Naive thymus-derived CD4-positive, alpha-beta T cell (primary cell): ENCODE data around the gene C1orf159. TPM values are rescaled to one million over a fixed set of nuclear protein-coding genes. Genes with fewer than 3 reads are reported as not detected.

Source experiments
- ATAC-seq: fragments of 150-1000 bp; cut with Tn5 transposase; 2 replicates; pipeline ENCODE4 v1.10.0; 2021; ENCODE audit warnings: mild to moderate bottlenecking, moderate library complexity
- CTCF ChIA-PET: fragments of 350-600 bp; sonication (Branson Sonifier 250); formaldehyde crosslinking; loops from one replicate; lab custom pipeline; 2021; ENCODE audit warnings: antibody characterized with exemption; lab: Charles Lee
- POLR2A ChIA-PET: fragments of 350-600 bp; sonication (Branson Sonifier 250); formaldehyde crosslinking; loops from one replicate; lab custom pipeline; 2021; ENCODE audit warnings: antibody characterized with exemption, inconsistent platforms; lab: Charles Lee
- DNase-seq, 9 donors: peaks; one replicate each; pipeline versions ENCODE4 v3.0.0 to v3.0.0-alpha.2; 2020 to 2022; ENCODE audit warnings: mixed read lengths in 1 of 9
- H3K27ac ChIP-seq: one replicate; pipeline ENCODE4 v1.7.0; 2013; ENCODE audit warnings: mild to moderate bottlenecking, low read depth, low read length, moderate library complexity
- H3K27me3 ChIP-seq, 2 donors: one replicate each; pipeline ENCODE4 v1.7.0; 2013; ENCODE audit warnings: low read length in 2 of 2, mild to moderate bottlenecking in 2 of 2, moderate library complexity in 2 of 2; ENCODE audit not compliant: control insufficient read depth in 2 of 2, insufficient read depth in 2 of 2
- H3K36me3 ChIP-seq, 3 experiments: 1 replicate in 2 of 3; 2 replicates in 1 of 3; pipeline ENCODE4 v1.7.0; 2013; ENCODE audit warnings: low read length in 3 of 3, mild to moderate bottlenecking in 3 of 3, moderate library complexity in 1 of 3; ENCODE audit not compliant: insufficient read depth in 3 of 3, control insufficient read depth in 2 of 3
- H3K4me1 ChIP-seq, 2 donors: one replicate each; pipeline ENCODE4 v1.7.0; 2013; ENCODE audit warnings: low read length in 2 of 2, mild to moderate bottlenecking in 2 of 2, moderate library complexity in 1 of 2; ENCODE audit not compliant: control insufficient read depth in 2 of 2, insufficient read depth in 2 of 2
- H3K4me3 ChIP-seq: 2 replicates; pipeline ENCODE4 v1.7.0; 2013; ENCODE audit warnings: mild to moderate bottlenecking, low read length
- H3K9me3 ChIP-seq, 3 experiments: 1 replicate in 2 of 3; 2 replicates in 1 of 3; pipeline ENCODE4 v1.7.0; 2013; ENCODE audit warnings: low read length in 3 of 3; ENCODE audit not compliant: control insufficient read depth in 2 of 3
- H3K27ac Mint-ChIP-seq, 9 donors: one replicate each; pipeline ENCODE4 v1.8.0; 2020 to 2022; ENCODE audit warnings: mixed read lengths in 9 of 9, mild to moderate bottlenecking in 8 of 9, moderate library complexity in 5 of 9, inconsistent platforms in 2 of 9
- H3K27me3 Mint-ChIP-seq, 5 donors: one replicate each; pipeline ENCODE4 v1.8.0; 2021 to 2022; ENCODE audit warnings: mixed read lengths in 5 of 5, mild to moderate bottlenecking in 1 of 5
- H3K36me3 Mint-ChIP-seq, 5 donors: one replicate each; pipeline ENCODE4 v1.8.0; 2020 to 2022; ENCODE audit warnings: mixed read lengths in 5 of 5, mild to moderate bottlenecking in 3 of 5, inconsistent platforms in 1 of 5
- H3K4me1 Mint-ChIP-seq, 7 donors: one replicate each; pipeline ENCODE4 v1.8.0; 2020 to 2022; ENCODE audit warnings: mixed read lengths in 7 of 7, mild to moderate bottlenecking in 3 of 7, inconsistent platforms in 1 of 7
- H3K4me3 Mint-ChIP-seq, 10 donors: one replicate each; pipeline ENCODE4 v1.8.0; 2020 to 2022; ENCODE audit warnings: mild to moderate bottlenecking in 10 of 10, mixed read lengths in 10 of 10, moderate library complexity in 6 of 10, inconsistent platforms in 2 of 10
- H3K9me3 Mint-ChIP-seq, 11 donors: one replicate each; pipeline ENCODE4 v1.8.0; 2020 to 2022; ENCODE audit warnings: mixed read lengths in 11 of 11, mild to moderate bottlenecking in 4 of 11, inconsistent platforms in 1 of 11, moderate library complexity in 1 of 11
- intact Hi-C, 2 donors: fragments of 100-400 bp; cut with micrococcal nuclease; formaldehyde crosslinking; loops; one replicate each; pipeline ENCODE4 v1.15.1; 2023
- polyA plus RNA-seq, 2 donors: library from polyadenylated mRNA; unstranded; fragments of 300-500 nt; fragmentation: Illumina TruSeq; gene quantifications; one replicate each; pipeline ENCODE4 v1.2.3, GENCODE V29; 2021
- total RNA-seq, 6 experiments: library from RNA in 5 of 6; stranded (reverse) in 5 of 6; gene quantifications; 1 replicate in 5 of 6; 2 replicates in 1 of 6; pipeline ENCODE4 v1.2.3 and lab custom pipeline; 2021 to 2026

The C1orf159 gene
- total and polyA plus RNA-seq, 7 experiments from 2014 or later, result 6.4 to 21.9 (median 19.2) TPM

- Mint-ChIP-seq H3K27me3 (no peaks in the 10 kb centered on the region), H3K36me3 (peaks cover 0 to 5% (median 0%) of the 10 kb centered on the region in 5 donors), H3K4me1 (no peaks in the 10 kb centered on the region), H3K27ac (no peak overlapping the region), H3K4me3 (no peak overlapping the region), H3K9me3 (peaks cover 0 to 5% (median 0%) of the 10 kb centered on the region in 11 donors)
- ATAC-seq (no peak), DNase-seq (no peak)
- no peaks in the 10 kb centered on the region for H3K4me1 ChIP-seq
- no peak overlapping the region for H3K27ac ChIP-seq
- no peaks in the 10 kb centered on the region for H3K36me3 ChIP-seq
- H3K9me3 ChIP-seq, result no peaks in the 10 kb centered on the region
- ChIA-PET CTCF (no interaction called here), POLR2A (no interaction called here)
- no peaks in the 10 kb centered on the region for H3K27me3 ChIP-seq
- intact Hi-C loops, result no loop called here
- H3K4me3 ChIP-seq, result no peak overlapping the region
These were observed 65.3 kb downstream of the C1orf159 start for GRCh38 chr1:1050577-1051052.

DNA sequence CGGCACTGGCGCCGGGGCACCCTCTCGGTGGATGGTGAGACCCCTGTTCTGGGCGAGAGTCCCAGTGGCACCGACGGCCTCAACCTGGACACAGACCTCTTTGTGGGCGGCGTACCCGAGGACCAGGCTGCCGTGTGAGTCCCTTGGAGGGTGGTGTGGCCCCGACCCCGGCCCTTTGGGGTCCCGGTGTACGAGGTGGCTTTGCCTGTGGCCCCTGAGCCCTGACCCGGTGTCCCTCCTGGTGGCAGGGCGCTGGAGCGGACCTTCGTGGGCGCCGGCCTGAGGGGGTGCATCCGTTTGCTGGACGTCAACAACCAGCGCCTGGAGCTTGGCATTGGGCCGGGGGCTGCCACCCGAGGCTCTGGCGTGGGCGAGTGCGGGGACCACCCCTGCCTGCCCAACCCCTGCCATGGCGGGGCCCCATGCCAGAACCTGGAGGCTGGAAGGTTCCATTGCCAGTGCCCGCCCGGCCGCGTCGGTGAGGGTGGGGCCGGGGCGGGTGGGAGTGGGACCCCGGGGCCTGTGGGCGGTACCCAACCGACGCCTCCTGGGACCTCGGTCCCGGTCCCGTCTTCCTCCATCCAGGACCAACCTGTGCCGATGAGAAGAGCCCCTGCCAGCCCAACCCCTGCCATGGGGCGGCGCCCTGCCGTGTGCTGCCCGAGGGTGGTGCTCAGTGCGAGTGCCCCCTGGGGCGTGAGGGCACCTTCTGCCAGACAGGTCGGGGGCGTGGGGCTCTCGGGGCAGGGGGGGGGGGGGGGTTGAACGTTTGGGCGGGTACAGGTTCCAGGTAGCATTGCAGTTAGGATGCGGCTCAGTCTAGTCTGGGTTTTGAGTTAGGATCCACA lies 66.3 kb downstream of the C1orf159 start:
- ChIA-PET CTCF (no interaction called here), POLR2A (no interaction called here)
- no peaks in the 10 kb centered on the region for H3K9me3 ChIP-seq
- no peaks in the 10 kb centered on the region for H3K4me1 Mint-ChIP-seq
- H3K27ac Mint-ChIP-seq, result no peak overlapping the region
- H3K4me3 Mint-ChIP-seq, result no peak overlapping the region
- H3K27me3 Mint-ChIP-seq, result no peaks in the 10 kb centered on the region
- no peaks in the 10 kb centered on the region for H3K36me3 ChIP-seq
- no peak overlapping the region for H3K4me3 ChIP-seq
- ATAC-seq (no peak), DNase-seq (no peak)
- peaks cover 0 to 5% (median 0%) of the 10 kb centered on the region in 11 donors for H3K9me3 Mint-ChIP-seq
- peaks cover 0 to 5% (median 0%) of the 10 kb centered on the region in 5 donors for H3K36me3 Mint-ChIP-seq
- H3K4me1 ChIP-seq, result no peaks in the 10 kb centered on the region
- no peak overlapping the region for H3K27ac ChIP-seq
- no peaks in the 10 kb centered on the region for H3K27me3 ChIP-seq
- intact Hi-C loops, result no loop called here

DNA sequence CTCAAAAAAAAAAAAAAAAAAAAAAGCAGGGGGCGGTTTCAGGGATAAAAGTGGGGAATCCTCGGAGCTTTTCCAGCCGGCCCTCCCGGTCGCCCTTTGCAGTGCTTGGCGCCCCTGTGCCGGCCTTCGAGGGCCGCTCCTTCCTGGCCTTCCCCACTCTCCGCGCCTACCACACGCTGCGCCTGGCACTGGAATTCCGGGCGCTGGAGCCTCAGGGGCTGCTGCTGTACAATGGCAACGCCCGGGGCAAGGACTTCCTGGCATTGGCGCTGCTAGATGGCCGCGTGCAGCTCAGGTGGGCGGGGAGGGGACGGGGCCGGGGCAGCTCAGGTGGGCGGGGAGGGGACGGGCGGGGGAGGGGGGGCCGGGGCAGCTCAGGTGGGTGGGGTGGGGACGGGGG lies 67.1 kb downstream of the C1orf159 start:
- intact Hi-C loops, result no loop called here
- H3K36me3 Mint-ChIP-seq, result peaks cover 0 to 5% (median 0%) of the 10 kb centered on the region in 5 donors
- ChIA-PET POLR2A (interaction anchor here (0.6 to 1.1 kb wide), 2 partner anchors 56 to 152 kb away, joined by 3 to 4 read pairs; no protein-coding TSS in a partner anchor), CTCF (no interaction called here)
- H3K27me3 Mint-ChIP-seq, result no peaks in the 10 kb centered on the region
- H3K27ac Mint-ChIP-seq, result no peak overlapping the region
- no peaks in the 10 kb centered on the region for H3K4me1 Mint-ChIP-seq
- no peaks in the 10 kb centered on the region for H3K4me1 ChIP-seq
- no peaks in the 10 kb centered on the region for H3K36me3 ChIP-seq
- no peak for DNase-seq
- H3K9me3 Mint-ChIP-seq, result peaks cover 0 to 5% (median 0%) of the 10 kb centered on the region in 11 donors
- no peak for ATAC-seq
- H3K27ac ChIP-seq, result no peak overlapping the region
- no peak overlapping the region for H3K4me3 Mint-ChIP-seq
- no peak overlapping the region for H3K4me3 ChIP-seq
- H3K27me3 ChIP-seq, result no peaks in the 10 kb centered on the region
- H3K9me3 ChIP-seq, result no peaks in the 10 kb centered on the region

GRCh38 chr1:1047963-1048362 lies 67.9 kb downstream of the C1orf159 start:
- Histone ChIP-seq H3K4me1 (no peaks in the 10 kb centered on the region), H3K27ac (no peak overlapping the region), H3K36me3 (no peaks in the 10 kb centered on the region), H3K4me3 (no peak overlapping the region), H3K27me3 (no peaks in the 10 kb centered on the region), H3K9me3 (no peaks in the 10 kb centered on the region)
- Mint-ChIP-seq H3K36me3 (peaks cover 0 to 7% (median 0%) of the 10 kb centered on the region in 5 donors), H3K27me3 (no peaks in the 10 kb centered on the region), H3K4me1 (no peaks in the 10 kb centered on the region), H3K9me3 (peaks cover 0 to 5% (median 0%) of the 10 kb centered on the region in 11 donors), H3K27ac (no peak overlapping the region), H3K4me3 (no peak overlapping the region)
- CTCF ChIA-PET, result no interaction called here
- DNase-seq, result no peak
- intact Hi-C loops, result no loop called here
- no peak for ATAC-seq
- POLR2A ChIA-PET, result interaction anchor here (0.6 to 1.1 kb wide), 2 partner anchors 55 to 152 kb away, joined by 3 to 4 read pairs; no protein-coding TSS in a partner anchor

DNA sequence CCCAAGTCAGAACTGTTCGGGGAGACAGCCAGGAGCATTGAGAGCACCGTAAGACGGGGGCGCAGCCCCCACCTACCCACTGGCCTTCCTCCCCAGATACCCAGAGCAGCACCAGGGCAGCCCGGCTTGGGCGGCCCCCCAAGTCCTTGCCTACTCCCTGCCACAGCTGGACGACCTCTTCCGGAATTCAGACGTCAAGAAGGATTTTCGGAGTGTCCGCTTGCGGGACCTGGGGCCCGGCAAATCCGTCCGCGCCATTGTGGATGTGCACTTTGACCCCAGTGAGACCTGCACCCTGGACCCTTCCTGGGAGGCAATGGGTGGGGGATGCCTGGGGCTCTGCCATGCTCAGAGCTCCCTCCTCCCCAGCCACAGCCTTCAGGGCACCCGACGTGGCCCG lies 68.5 kb downstream of the C1orf159 start:
- intact Hi-C loops, result no loop called here
- ChIA-PET POLR2A (no interaction called here), CTCF (no interaction called here)
- Mint-ChIP-seq H3K27me3 (no peaks in the 10 kb centered on the region), H3K4me3 (no peak overlapping the region), H3K27ac (no peak overlapping the region), H3K36me3 (peaks cover 0 to 6% (median 0%) of the 10 kb centered on the region in 5 donors), H3K9me3 (peaks cover 0 to 6% (median 0%) of the 10 kb centered on the region in 11 donors), H3K4me1 (no peaks in the 10 kb centered on the region)
- Histone ChIP-seq H3K36me3 (no peaks in the 10 kb centered on the region), H3K4me3 (no peak overlapping the region), H3K27ac (no peak overlapping the region), H3K4me1 (no peaks in the 10 kb centered on the region), H3K9me3 (no peaks in the 10 kb centered on the region), H3K27me3 (no peaks in the 10 kb centered on the region)
- DNase-seq, result no peak
- ATAC-seq, result no peak

DNA sequence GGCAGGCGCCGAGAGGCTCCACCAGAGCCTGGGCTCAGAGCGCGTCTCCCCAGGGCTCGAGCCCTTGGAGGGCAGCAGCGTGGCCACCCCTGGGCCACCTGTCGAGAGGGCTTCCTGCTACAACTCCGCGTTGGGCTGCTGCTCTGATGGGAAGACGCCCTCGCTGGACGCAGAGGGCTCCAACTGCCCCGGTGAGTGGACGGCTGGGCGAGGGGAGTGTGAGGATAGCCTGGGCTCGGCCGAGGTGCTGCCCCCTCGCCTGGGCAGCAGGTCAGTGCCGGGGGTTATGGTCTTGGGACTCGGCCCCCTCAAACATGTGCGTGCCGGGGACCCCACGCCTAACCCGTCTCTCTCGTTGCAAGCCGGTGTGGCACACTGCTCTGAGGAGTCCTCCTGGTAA lies 69.1 kb downstream of the C1orf159 start:
- no peaks in the 10 kb centered on the region for H3K4me1 Mint-ChIP-seq
- POLR2A ChIA-PET, result no interaction called here
- Histone ChIP-seq H3K9me3 (no peaks in the 10 kb centered on the region), H3K27me3 (no peaks in the 10 kb centered on the region), H3K4me3 (no peak overlapping the region), H3K4me1 (no peaks in the 10 kb centered on the region), H3K36me3 (no peaks in the 10 kb centered on the region), H3K27ac (no peak overlapping the region)
- no peak for ATAC-seq
- H3K27ac Mint-ChIP-seq, result no peak overlapping the region
- H3K9me3 Mint-ChIP-seq, result peaks cover 0 to 6% (median 0%) of the 10 kb centered on the region in 11 donors
- H3K36me3 Mint-ChIP-seq, result peaks cover 0 to 3% (median 0%) of the 10 kb centered on the region in 5 donors
- CTCF ChIA-PET, result no interaction called here
- H3K27me3 Mint-ChIP-seq, result no peaks in the 10 kb centered on the region
- no peak overlapping the region for H3K4me3 Mint-ChIP-seq
- intact Hi-C loops, result no loop called here
- DNase-seq, result no peak
